ENCODE measurements around the gene STPG3.
"Not testable (repeated sequence)": the region's sequence is repeated elsewhere in the genome, so short reads cannot be mapped to it uniquely, and the experiment has no call there.

DNA sequence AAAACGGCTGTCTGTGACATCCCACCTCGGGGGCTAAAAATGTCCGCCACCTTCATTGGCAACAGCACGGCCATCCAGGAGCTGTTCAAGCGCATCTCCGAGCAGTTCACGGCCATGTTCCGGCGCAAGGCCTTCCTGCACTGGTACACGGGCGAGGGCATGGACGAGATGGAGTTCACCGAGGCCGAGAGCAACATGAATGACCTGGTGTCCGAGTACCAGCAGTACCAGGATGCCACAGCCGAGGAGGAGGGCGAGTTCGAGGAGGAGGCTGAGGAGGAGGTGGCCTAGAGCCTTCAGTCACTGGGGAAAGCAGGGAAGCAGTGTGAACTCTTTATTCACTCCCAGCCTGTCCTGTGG is 7.8 kb upstream of the STPG3 start:
- TF ChIP-seq, protein P1, sequence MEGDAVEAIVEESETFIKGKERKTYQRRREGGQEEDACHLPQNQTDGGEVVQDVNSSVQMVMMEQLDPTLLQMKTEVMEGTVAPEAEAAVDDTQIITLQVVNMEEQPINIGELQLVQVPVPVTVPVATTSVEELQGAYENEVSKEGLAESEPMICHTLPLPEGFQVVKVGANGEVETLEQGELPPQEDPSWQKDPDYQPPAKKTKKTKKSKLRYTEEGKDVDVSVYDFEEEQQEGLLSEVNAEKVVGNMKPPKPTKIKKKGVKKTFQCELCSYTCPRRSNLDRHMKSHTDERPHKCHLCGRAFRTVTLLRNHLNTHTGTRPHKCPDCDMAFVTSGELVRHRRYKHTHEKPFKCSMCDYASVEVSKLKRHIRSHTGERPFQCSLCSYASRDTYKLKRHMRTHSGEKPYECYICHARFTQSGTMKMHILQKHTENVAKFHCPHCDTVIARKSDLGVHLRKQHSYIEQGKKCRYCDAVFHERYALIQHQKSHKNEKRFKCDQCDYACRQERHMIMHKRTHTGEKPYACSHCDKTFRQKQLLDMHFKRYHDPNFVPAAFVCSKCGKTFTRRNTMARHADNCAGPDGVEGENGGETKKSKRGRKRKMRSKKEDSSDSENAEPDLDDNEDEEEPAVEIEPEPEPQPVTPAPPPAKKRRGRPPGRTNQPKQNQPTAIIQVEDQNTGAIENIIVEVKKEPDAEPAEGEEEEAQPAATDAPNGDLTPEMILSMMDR (conservative IDR thresholded peaks at IDR 0.05; ENCODE audit: low read depth in 2 of 2): not testable (repeated sequence)
- TF ChIP-seq EZH2phosphoT487 (IDR thresholded peaks at IDR 0.05; ENCODE audit: unreplicated experiment): not testable (repeated sequence)

All from GM23338 (cell line).